Activated CD4-positive, alpha-beta memory T cell treated with anti-CD3 and anti-CD28 coated beads for 36 hours (primary cell): ENCODE data around the gene NFE2L3. TPM values are rescaled to one million over a fixed set of nuclear protein-coding genes. Genes with fewer than 3 reads are reported as not detected.
"Not testable (repeated sequence)": the region's sequence is repeated elsewhere in the genome, so short reads cannot be mapped to it uniquely, and the experiment has no call there.

Experiments used
- CTCF ChIA-PET: fragments of 350-600 bp; sonication (Branson Sonifier 250); formaldehyde crosslinking; loops from one replicate; lab custom pipeline; 2021; ENCODE audit warnings: antibody characterized with exemption, inconsistent platforms; lab: Charles Lee
- POLR2A ChIA-PET: fragments of 350-600 bp; sonication (Branson Sonifier 250); formaldehyde crosslinking; loops from one replicate; lab custom pipeline; 2021; ENCODE audit warnings: antibody characterized with exemption; lab: Charles Lee
- DNase-seq: peaks from one replicate; pipeline ENCODE4 v3.0.0-alpha.2; 2020
- H3K27ac Mint-ChIP-seq: one replicate; pipeline ENCODE4 v1.8.0; 2021; ENCODE audit warnings: mixed read lengths
- H3K27me3 Mint-ChIP-seq: one replicate; pipeline ENCODE4 v1.8.0; 2021; ENCODE audit warnings: mixed read lengths
- H3K36me3 Mint-ChIP-seq: one replicate; pipeline ENCODE4 v1.8.0; 2021; ENCODE audit warnings: mixed read lengths
- H3K4me1 Mint-ChIP-seq: one replicate; pipeline ENCODE4 v1.8.0; 2021; ENCODE audit warnings: low read depth, mixed read lengths
- H3K4me3 Mint-ChIP-seq: one replicate; pipeline ENCODE4 v1.8.0; 2021; ENCODE audit warnings: mild to moderate bottlenecking, mixed read lengths
- H3K9me3 Mint-ChIP-seq: one replicate; pipeline ENCODE4 v1.8.0; 2021; ENCODE audit warnings: mixed read lengths
- intact Hi-C: fragments of 100-400 bp; cut with micrococcal nuclease; formaldehyde crosslinking; loops from one replicate; pipeline ENCODE4 v1.15.1; 2023
- total RNA-seq, 2 experiments: library from RNA; stranded (reverse); gene quantifications; one replicate each; pipeline ENCODE4 v1.2.3, GENCODE V29; 2021

The NFE2L3 gene
- total RNA-seq, 2 experiments from 2014 or later = 27.3 to 30.3 TPM

- Mint-ChIP-seq H3K36me3 (peaks cover 24% of the 10 kb centered on the region), H3K27me3 (no peaks in the 10 kb centered on the region), H3K4me3 (no peak overlapping the region), H3K4me1 (peaks cover 31% of the 10 kb centered on the region), H3K27ac (no peak overlapping the region), H3K9me3 (no peaks in the 10 kb centered on the region)
- DNase-seq = no peak
- POLR2A ChIA-PET = no interaction called here
- intact Hi-C loops = no loop called here
- CTCF ChIA-PET = no interaction called here
Measured at GRCh38 chr7:26170663-26171062, 18.7 kb downstream of the NFE2L3 start.

- CTCF ChIA-PET = interaction anchor here (0.5 to 1.2 kb wide), 3 partner anchors 15 to 92 kb away, joined by 3 read pairs; partner anchors contain the start of gene NFE2L3
- POLR2A ChIA-PET = interaction anchor here (1.0 kb wide), 2 partner anchors 9 to 20 kb away, joined by 3 to 5 read pairs; no protein-coding TSS in a partner anchor
- Mint-ChIP-seq H3K4me1 (peaks cover 22% of the 10 kb centered on the region), H3K27ac (no peak overlapping the region), H3K36me3 (peaks cover 24% of the 10 kb centered on the region), H3K9me3 (no peaks in the 10 kb centered on the region), H3K27me3 (no peaks in the 10 kb centered on the region), H3K4me3 (no peak overlapping the region)
- DNase-seq = no peak
- intact Hi-C loops = no loop called here
Measured at GRCh38 chr7:26171601-26172000, 19.6 kb downstream of the NFE2L3 start.

DNA sequence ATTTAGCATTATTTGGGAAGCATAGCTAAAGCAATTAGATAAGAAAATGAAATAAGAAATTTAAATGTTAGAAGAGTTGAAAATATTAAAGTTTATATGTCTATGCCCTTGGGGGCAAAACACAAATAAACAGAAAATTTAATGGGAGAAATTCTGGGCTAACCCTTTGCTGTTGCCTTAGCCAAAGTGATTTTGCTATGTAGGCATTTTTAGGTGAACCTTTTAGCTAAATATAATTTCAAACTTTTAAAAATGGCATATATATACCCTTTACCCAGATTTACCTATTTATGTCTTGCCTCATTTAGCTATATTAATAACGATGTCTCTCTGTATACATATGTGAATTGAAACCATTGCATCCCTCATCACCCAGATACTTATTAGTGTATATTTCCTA lies 20.1 kb downstream of the NFE2L3 start:
- POLR2A ChIA-PET = interaction anchor here (1.0 kb wide), 2 partner anchors 8 to 19 kb away, joined by 3 to 5 read pairs; no protein-coding TSS in a partner anchor
- H3K27ac Mint-ChIP-seq = no peak overlapping the region
- no peak overlapping the region for H3K4me3 Mint-ChIP-seq
- H3K9me3 Mint-ChIP-seq = no peaks in the 10 kb centered on the region
- peaks cover 17% of the 10 kb centered on the region for H3K4me1 Mint-ChIP-seq
- H3K27me3 Mint-ChIP-seq = no peaks in the 10 kb centered on the region
- CTCF ChIA-PET = interaction anchor here (0.5 to 1.2 kb wide), 3 partner anchors 15 to 92 kb away, joined by 3 read pairs; partner anchors contain the start of gene NFE2L3
- no peak for DNase-seq
- intact Hi-C loops = no loop called here
- H3K36me3 Mint-ChIP-seq = peaks cover 24% of the 10 kb centered on the region

GRCh38 chr7:26175903-26176302 lies 23.9 kb downstream of the NFE2L3 start:
- H3K36me3 Mint-ChIP-seq = peaks cover 15% of the 10 kb centered on the region
- POLR2A ChIA-PET, CTCF ChIA-PET, H3K4me3 Mint-ChIP-seq, DNase-seq, H3K27ac Mint-ChIP-seq, H3K27me3 Mint-ChIP-seq, H3K9me3 Mint-ChIP-seq, intact Hi-C loops: not testable (repeated sequence)
- peaks cover 20% of the 10 kb centered on the region for H3K4me1 Mint-ChIP-seq

DNA sequence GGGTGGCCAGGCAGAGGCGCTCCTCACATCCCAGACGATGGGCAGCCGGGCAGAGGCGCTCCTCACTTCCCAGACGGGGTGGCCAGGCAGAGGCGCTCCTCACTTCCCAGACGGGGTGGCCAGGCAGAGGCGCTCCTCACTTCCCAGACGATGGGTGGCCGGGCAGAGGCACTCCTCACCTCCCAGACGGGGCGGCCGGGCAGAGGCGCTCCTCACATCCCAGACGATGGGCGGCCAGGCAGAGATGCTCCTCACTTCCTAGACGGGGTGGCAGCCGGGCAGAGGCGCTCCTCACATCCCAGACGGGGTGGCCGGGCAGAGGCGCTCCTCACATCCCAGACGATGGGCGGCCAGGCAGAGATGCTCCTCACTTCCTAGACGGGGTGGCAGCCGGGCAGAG lies 24.7 kb downstream of the NFE2L3 start:
- DNase-seq, H3K4me3 Mint-ChIP-seq, POLR2A ChIA-PET, CTCF ChIA-PET, H3K9me3 Mint-ChIP-seq, H3K27ac Mint-ChIP-seq, intact Hi-C loops, H3K27me3 Mint-ChIP-seq: not testable (repeated sequence)
- peaks cover 25% of the 10 kb centered on the region for H3K4me1 Mint-ChIP-seq
- peaks cover 15% of the 10 kb centered on the region for H3K36me3 Mint-ChIP-seq

- intact Hi-C loops, POLR2A ChIA-PET, H3K9me3 Mint-ChIP-seq, CTCF ChIA-PET, H3K27me3 Mint-ChIP-seq, DNase-seq, H3K27ac Mint-ChIP-seq, H3K4me3 Mint-ChIP-seq: not testable (repeated sequence)
- peaks cover 26% of the 10 kb centered on the region for H3K4me1 Mint-ChIP-seq
- peaks cover 12% of the 10 kb centered on the region for H3K36me3 Mint-ChIP-seq
Measured at GRCh38 chr7:26177269-26177668, 25.3 kb downstream of the NFE2L3 start.

GRCh38 chr7:26178272-26178960 lies 26.4 kb downstream of the NFE2L3 start:
- ChIA-PET CTCF (no interaction called here), POLR2A (interaction anchor here (1.9 to 2.0 kb wide), 2 partner anchors 11 to 21 kb away, joined by 6 to 12 read pairs; no protein-coding TSS in a partner anchor)
- intact Hi-C loops = no loop called here

GRCh38 chr7:26179422-26179821 lies 27.4 kb downstream of the NFE2L3 start:
- CTCF ChIA-PET = interaction anchor here (1.2 kb wide), 2 partner anchors 19 to 287 kb away, joined by 3 to 4 read pairs; no protein-coding TSS in a partner anchor
- Mint-ChIP-seq H3K27ac (no peak overlapping the region), H3K36me3 (peaks cover 13% of the 10 kb centered on the region), H3K4me1 (peaks cover 20% of the 10 kb centered on the region), H3K9me3 (no peaks in the 10 kb centered on the region), H3K27me3 (no peaks in the 10 kb centered on the region), H3K4me3 (no peak overlapping the region)
- DNase-seq = no peak
- POLR2A ChIA-PET = interaction anchor here (0.9 to 2.0 kb wide), 3 partner anchors 10 to 25 kb away, joined by 3 to 12 read pairs (median 6); no protein-coding TSS in a partner anchor
- intact Hi-C loops = no loop called here

More at GRCh38 chr7:26178272-26178960, 26.4 kb downstream of the NFE2L3 start:
- Mint-ChIP-seq H3K36me3 (peaks cover 10% of the 10 kb centered on the region), H3K4me3 (no peak overlapping the region), H3K4me1 (peaks cover 26% of the 10 kb centered on the region), H3K27ac (peak overlapping the region; percentile 45), H3K27me3 (no peaks in the 10 kb centered on the region), H3K9me3 (no peaks in the 10 kb centered on the region)
- DNase-seq = no peak

DNA sequence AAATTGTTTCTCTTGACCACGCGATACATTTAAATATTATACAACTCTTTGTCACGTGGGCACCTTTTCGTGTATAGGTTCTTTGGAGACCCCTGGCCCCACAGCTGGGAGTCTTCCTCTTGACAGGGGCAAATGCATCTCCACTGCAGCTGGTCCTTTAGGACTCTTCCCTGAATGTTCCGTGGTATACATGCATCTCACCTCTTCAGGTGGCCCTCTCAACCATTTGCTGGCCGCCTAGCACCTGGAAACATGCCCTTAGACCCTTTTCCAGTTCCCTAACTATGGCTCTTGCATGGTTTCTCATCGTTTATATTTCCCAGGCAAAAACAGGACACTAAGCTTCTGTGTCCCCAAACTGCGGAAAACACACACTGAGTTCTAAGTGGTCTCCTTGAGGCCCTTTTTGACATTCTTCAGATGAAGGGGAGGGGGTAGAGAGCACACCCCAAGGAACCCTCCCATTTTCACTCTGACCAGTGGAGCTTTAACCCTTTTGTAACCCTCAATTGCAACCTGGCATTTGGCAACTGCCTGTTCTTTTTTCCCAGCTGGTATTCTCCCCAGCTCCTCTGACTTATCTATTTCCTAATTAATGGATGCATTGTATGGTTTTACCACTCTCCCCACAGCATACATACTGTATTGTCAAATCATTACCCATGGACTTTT lies 28.0 kb downstream of the NFE2L3 start:
- Mint-ChIP-seq H3K4me3 (no peak overlapping the region), H3K4me1 (peaks cover 21% of the 10 kb centered on the region), H3K27me3 (no peaks in the 10 kb centered on the region), H3K27ac (no peak overlapping the region), H3K36me3 (peaks cover 18% of the 10 kb centered on the region), H3K9me3 (no peaks in the 10 kb centered on the region)
- ChIA-PET POLR2A (interaction anchor here (0.7 to 2.0 kb wide), 8 partner anchors 8 to 125 kb away, joined by 3 to 12 read pairs (median 4); partner anchors contain the start of gene NFE2L3), CTCF (interaction anchor here (0.6 to 1.8 kb wide), 4 partner anchors 14 to 287 kb away, joined by 3 to 10 read pairs (median 4); no protein-coding TSS in a partner anchor)
- intact Hi-C loops = no loop called here
- DNase-seq = no peak

DNA sequence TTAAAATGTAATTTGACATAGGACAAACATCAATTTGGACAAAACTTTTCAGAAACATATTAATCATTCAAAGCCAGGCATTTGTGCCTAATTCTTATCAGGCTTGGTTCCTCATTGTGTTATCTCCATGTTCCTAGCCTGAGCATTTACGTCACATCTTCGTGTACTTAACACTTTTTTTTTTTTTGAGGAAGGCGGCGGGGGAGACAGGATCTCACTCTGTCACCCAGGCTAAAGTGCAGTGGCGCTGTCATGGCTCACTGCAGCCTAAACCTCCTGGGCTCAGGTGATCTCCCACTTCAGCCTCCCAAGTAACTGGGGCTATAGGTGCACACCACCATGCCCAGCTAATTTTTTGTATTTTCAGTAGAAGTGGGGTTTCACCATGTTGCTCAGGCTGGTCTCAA lies 28.8 kb downstream of the NFE2L3 start:
- POLR2A ChIA-PET = interaction anchor here (0.6 to 1.9 kb wide), 7 partner anchors 9 to 125 kb away, joined by 3 to 6 read pairs (median 3); partner anchors contain the start of gene NFE2L3
- Mint-ChIP-seq H3K36me3 (peaks cover 26% of the 10 kb centered on the region), H3K27ac (no peak overlapping the region), H3K9me3 (no peaks in the 10 kb centered on the region), H3K4me3 (no peak overlapping the region), H3K4me1 (peaks cover 29% of the 10 kb centered on the region), H3K27me3 (no peaks in the 10 kb centered on the region)
- no peak for DNase-seq
- intact Hi-C loops = no loop called here
- CTCF ChIA-PET = interaction anchor here (0.6 to 1.8 kb wide), 5 partner anchors 15 to 288 kb away, joined by 3 to 10 read pairs (median 3); no protein-coding TSS in a partner anchor

GRCh38 chr7:26181474-26182227 lies 29.7 kb downstream of the NFE2L3 start:
- peaks cover 31% of the 10 kb centered on the region for H3K36me3 Mint-ChIP-seq
- POLR2A ChIA-PET = interaction anchor here (1.4 to 1.5 kb wide), 2 partner anchors 15 to 30 kb away, joined by 4 to 6 read pairs; partner anchors contain the start of gene NFE2L3
- no peak overlapping the region for H3K4me3 Mint-ChIP-seq

More at GRCh38 chr7:26181474-26182227, 29.7 kb downstream of the NFE2L3 start:
- no peaks in the 10 kb centered on the region for H3K9me3 Mint-ChIP-seq
- H3K4me1 Mint-ChIP-seq = peaks cover 36% of the 10 kb centered on the region
- DNase-seq = no peak
- intact Hi-C loops = no loop called here
- peak overlapping the region; percentile 70 for H3K27ac Mint-ChIP-seq
- H3K27me3 Mint-ChIP-seq = no peaks in the 10 kb centered on the region
- CTCF ChIA-PET = interaction anchor here (0.8 to 1.8 kb wide), 6 partner anchors 14 to 289 kb away, joined by 3 to 10 read pairs (median 5); no protein-coding TSS in a partner anchor
